Activated naive CD4-positive, alpha-beta T cell treated with anti-CD3 and anti-CD28 coated beads for 36 hours (primary cell): ENCODE results near the gene CAMTA1. TPM values are rescaled to one million over a fixed set of nuclear protein-coding genes. Genes with fewer than 3 reads are reported as not detected.

Experiments used
- CTCF ChIA-PET: fragments of 350-600 bp; sonication (Branson Sonifier 250); formaldehyde crosslinking; loops from one replicate; lab custom pipeline; 2021; ENCODE audit warnings: antibody characterized with exemption; lab: Charles Lee
- DNase-seq: peaks from one replicate; pipeline ENCODE4 v3.0.0-alpha.2; 2020
- H3K27ac Mint-ChIP-seq: one replicate; pipeline ENCODE4 v1.8.0; 2021; ENCODE audit warnings: mild to moderate bottlenecking, mixed read lengths
- H3K27me3 Mint-ChIP-seq: one replicate; pipeline ENCODE4 v1.8.0; 2021; ENCODE audit warnings: low read depth, mixed read lengths
- H3K36me3 Mint-ChIP-seq: one replicate; pipeline ENCODE4 v1.8.0; 2021; ENCODE audit warnings: low read depth, mixed read lengths
- H3K4me1 Mint-ChIP-seq: one replicate; pipeline ENCODE4 v1.8.0; 2021; ENCODE audit warnings: low read depth, mixed read lengths
- H3K4me3 Mint-ChIP-seq: one replicate; pipeline ENCODE4 v1.8.0; 2021; ENCODE audit warnings: mild to moderate bottlenecking, moderate library complexity, mixed read lengths
- H3K9me3 Mint-ChIP-seq: one replicate; pipeline ENCODE4 v1.8.0; 2021; ENCODE audit warnings: mixed read lengths
- intact Hi-C: fragments of 100-400 bp; cut with micrococcal nuclease; formaldehyde crosslinking; loops from one replicate; pipeline ENCODE4 v1.15.1; 2023
- total RNA-seq, 2 experiments: library from RNA; stranded (reverse); gene quantifications; one replicate each; pipeline ENCODE4 v1.2.3, GENCODE V29; 2021

Gene CAMTA1
- total RNA-seq, 2 experiments from 2014 or later = 61.5 to 70.9 TPM

DNA sequence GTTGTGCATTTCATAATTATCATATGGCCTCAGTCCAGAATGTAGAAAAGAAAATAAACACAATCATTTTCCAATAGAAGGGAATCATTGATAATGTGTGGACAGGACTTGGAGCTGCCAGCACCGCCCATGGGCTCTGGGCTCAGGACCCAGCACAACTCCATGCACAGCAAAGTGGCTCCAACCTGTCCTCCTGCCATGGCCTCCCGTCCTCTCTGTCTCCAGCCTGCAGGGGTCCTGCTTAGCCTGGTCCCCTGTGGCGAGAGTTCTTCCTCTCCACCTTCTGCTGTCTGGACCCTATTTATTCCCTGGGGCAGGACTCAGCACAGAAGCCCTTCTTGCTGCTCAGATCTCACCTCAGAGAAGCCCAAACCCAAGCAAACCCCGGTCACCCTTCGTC lies 154.1 kb downstream of the CAMTA1 start:
- DNase-seq = no peak
- Mint-ChIP-seq H3K4me1 (no peaks in the 10 kb centered on the region), H3K27me3 (peaks cover 7% of the 10 kb centered on the region), H3K36me3 (no peaks in the 10 kb centered on the region), H3K9me3 (no peaks in the 10 kb centered on the region), H3K4me3 (no peak overlapping the region), H3K27ac (no peak overlapping the region)
- intact Hi-C loops = no loop called here
- CTCF ChIA-PET = interaction anchor here (0.6 kb wide), 1 partner anchor 69 kb away, joined by 4 read pairs; no protein-coding TSS in a partner anchor

DNA sequence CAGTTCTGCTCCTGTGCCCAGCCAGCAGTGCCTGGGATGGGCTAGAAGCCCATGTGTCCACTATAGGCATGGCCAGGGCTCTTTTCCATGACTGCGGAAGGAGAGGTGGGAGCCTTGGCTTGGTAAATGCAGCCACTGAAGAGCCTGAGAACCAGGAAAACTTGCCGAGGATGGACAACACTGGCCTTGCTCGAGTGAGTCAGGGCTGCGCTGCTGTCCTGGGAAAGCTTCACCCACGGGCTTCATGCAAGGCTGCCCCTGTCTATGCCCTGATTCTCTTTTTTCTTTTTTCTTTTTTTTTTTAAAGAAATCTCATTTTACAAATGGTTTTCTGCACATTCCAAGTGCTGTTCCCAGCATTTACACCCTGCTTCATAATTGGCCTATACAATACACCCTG lies 156.5 kb downstream of the CAMTA1 start:
- intact Hi-C loops = no loop called here
- H3K9me3 Mint-ChIP-seq = no peaks in the 10 kb centered on the region
- no peaks in the 10 kb centered on the region for H3K36me3 Mint-ChIP-seq
- DNase-seq = no peak
- H3K27ac Mint-ChIP-seq = no peak overlapping the region
- H3K27me3 Mint-ChIP-seq = no peaks in the 10 kb centered on the region
- CTCF ChIA-PET = interaction anchor here (0.6 kb wide), 1 partner anchor 14 kb away, joined by 3 read pairs; no protein-coding TSS in a partner anchor
- no peak overlapping the region for H3K4me3 Mint-ChIP-seq
- no peaks in the 10 kb centered on the region for H3K4me1 Mint-ChIP-seq

GRCh38 chr1:6942990-6943389 lies 157.7 kb downstream of the CAMTA1 start:
- no peaks in the 10 kb centered on the region for H3K9me3 Mint-ChIP-seq
- CTCF ChIA-PET = no interaction called here
- DNase-seq = no peak
- no peaks in the 10 kb centered on the region for H3K27me3 Mint-ChIP-seq
- no peak overlapping the region for H3K4me3 Mint-ChIP-seq
- H3K27ac Mint-ChIP-seq = no peak overlapping the region
- H3K4me1 Mint-ChIP-seq = no peaks in the 10 kb centered on the region
- no peaks in the 10 kb centered on the region for H3K36me3 Mint-ChIP-seq
- intact Hi-C loops = no loop called here

DNA sequence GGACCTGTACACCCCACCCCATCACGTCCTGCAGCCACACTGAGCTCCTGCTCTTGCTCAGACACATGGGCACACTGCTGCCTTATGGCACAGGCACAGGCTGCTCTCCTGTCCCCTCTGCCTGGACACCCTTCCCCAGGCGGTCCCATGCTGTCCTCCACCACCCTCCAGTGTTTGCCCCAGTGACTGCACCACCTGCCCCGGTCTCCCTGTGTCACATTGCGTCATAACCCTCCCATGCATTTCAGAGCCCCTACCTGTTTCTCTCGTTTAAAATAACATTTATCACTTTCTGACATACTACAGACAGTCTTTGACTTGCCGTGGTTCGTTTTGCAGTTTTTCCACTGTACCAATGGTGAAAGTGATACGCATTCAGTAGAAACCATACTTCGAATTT lies 159.2 kb downstream of the CAMTA1 start:
- no peaks in the 10 kb centered on the region for H3K4me1 Mint-ChIP-seq
- no peaks in the 10 kb centered on the region for H3K36me3 Mint-ChIP-seq
- CTCF ChIA-PET = no interaction called here
- no peaks in the 10 kb centered on the region for H3K27me3 Mint-ChIP-seq
- H3K27ac Mint-ChIP-seq = no peak overlapping the region
- no peak overlapping the region for H3K4me3 Mint-ChIP-seq
- intact Hi-C loops = no loop called here
- no peaks in the 10 kb centered on the region for H3K9me3 Mint-ChIP-seq
- DNase-seq = no peak

- H3K27me3 Mint-ChIP-seq = no peaks in the 10 kb centered on the region
- no peaks in the 10 kb centered on the region for H3K4me1 Mint-ChIP-seq
- DNase-seq = no peak
- H3K4me3 Mint-ChIP-seq = no peak overlapping the region
- H3K9me3 Mint-ChIP-seq = no peaks in the 10 kb centered on the region
- CTCF ChIA-PET = interaction anchor here (0.6 kb wide), 1 partner anchor 48 kb away, joined by 4 read pairs; no protein-coding TSS in a partner anchor
- H3K27ac Mint-ChIP-seq = no peak overlapping the region
- H3K36me3 Mint-ChIP-seq = no peaks in the 10 kb centered on the region
- intact Hi-C loops = no loop called here
Observed at GRCh38 chr1:6947952-6948351, 162.7 kb downstream of the CAMTA1 start.

DNA sequence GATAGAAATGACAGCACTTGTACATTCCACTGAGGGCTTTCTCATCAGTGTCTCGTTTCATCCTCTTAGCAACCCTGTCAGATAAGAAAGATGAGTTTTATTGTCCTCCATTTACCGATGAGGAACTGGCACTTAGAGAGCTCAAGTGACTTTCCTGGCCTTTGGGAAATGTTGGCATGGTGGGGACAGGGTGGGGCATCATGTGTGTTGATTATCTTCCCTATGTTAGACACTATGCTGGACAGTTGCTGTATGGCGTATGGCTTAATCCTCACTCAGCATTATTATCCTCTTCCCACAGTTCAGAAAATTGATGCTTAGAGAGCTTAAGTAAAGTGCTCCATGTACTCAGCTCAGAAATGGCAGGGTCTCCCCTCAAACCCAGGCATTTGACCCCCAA lies 163.2 kb downstream of the CAMTA1 start:
- no peaks in the 10 kb centered on the region for H3K9me3 Mint-ChIP-seq
- DNase-seq = no peak
- H3K27ac Mint-ChIP-seq = no peak overlapping the region
- CTCF ChIA-PET = interaction anchor here (0.6 kb wide), 1 partner anchor 48 kb away, joined by 4 read pairs; no protein-coding TSS in a partner anchor
- H3K36me3 Mint-ChIP-seq = no peaks in the 10 kb centered on the region
- H3K4me1 Mint-ChIP-seq = no peaks in the 10 kb centered on the region
- intact Hi-C loops = no loop called here
- H3K27me3 Mint-ChIP-seq = no peaks in the 10 kb centered on the region
- H3K4me3 Mint-ChIP-seq = no peak overlapping the region

- intact Hi-C loops = no loop called here
- H3K9me3 Mint-ChIP-seq = no peaks in the 10 kb centered on the region
- H3K4me1 Mint-ChIP-seq = no peaks in the 10 kb centered on the region
- no peaks in the 10 kb centered on the region for H3K27me3 Mint-ChIP-seq
- CTCF ChIA-PET = no interaction called here
- no peak overlapping the region for H3K27ac Mint-ChIP-seq
- H3K36me3 Mint-ChIP-seq = no peaks in the 10 kb centered on the region
- no peak for DNase-seq
- no peak overlapping the region for H3K4me3 Mint-ChIP-seq
Observed at GRCh38 chr1:6948861-6949260, 163.6 kb downstream of the CAMTA1 start.

GRCh38 chr1:6950001-6950765 lies 164.9 kb downstream of the CAMTA1 start:
- DNase-seq = no peak
- H3K4me1 Mint-ChIP-seq = no peaks in the 10 kb centered on the region
- peak overlapping the region; percentile 15 for H3K27ac Mint-ChIP-seq
- no peak overlapping the region for H3K4me3 Mint-ChIP-seq
- no peaks in the 10 kb centered on the region for H3K9me3 Mint-ChIP-seq
- intact Hi-C loops = no loop called here
- no peaks in the 10 kb centered on the region for H3K36me3 Mint-ChIP-seq
- no peaks in the 10 kb centered on the region for H3K27me3 Mint-ChIP-seq
- CTCF ChIA-PET = no interaction called here

DNA sequence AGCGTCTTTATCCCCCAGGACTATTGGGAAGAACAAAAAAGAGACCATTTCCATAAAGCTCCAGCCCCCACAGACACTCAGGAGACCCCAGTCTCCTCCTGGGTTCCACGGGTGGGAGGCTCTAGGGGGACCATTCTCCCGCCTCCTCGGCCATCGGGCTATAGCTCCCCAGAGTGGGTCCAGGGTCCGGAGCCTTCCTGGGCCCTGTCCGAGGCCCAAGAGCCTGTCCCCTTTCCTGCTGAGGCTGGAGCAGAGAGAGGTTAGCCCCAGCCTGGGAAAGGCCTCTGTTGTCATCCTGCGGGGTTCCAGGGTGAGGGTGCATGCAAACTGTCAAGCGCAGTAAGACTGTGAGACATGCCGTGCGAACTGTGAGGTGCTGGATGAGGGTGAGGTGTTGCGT lies 166.3 kb downstream of the CAMTA1 start:
- no peaks in the 10 kb centered on the region for H3K27me3 Mint-ChIP-seq
- H3K27ac Mint-ChIP-seq = no peak overlapping the region
- CTCF ChIA-PET = no interaction called here
- H3K36me3 Mint-ChIP-seq = no peaks in the 10 kb centered on the region
- no peak for DNase-seq
- no peaks in the 10 kb centered on the region for H3K4me1 Mint-ChIP-seq
- H3K4me3 Mint-ChIP-seq = no peak overlapping the region
- H3K9me3 Mint-ChIP-seq = no peaks in the 10 kb centered on the region
- intact Hi-C loops = no loop called here

GRCh38 chr1:6953216-6953615 lies 168.0 kb downstream of the CAMTA1 start:
- CTCF ChIA-PET = no interaction called here
- Mint-ChIP-seq H3K27me3 (no peaks in the 10 kb centered on the region), H3K4me3 (no peak overlapping the region), H3K27ac (no peak overlapping the region), H3K9me3 (no peaks in the 10 kb centered on the region), H3K36me3 (no peaks in the 10 kb centered on the region), H3K4me1 (no peaks in the 10 kb centered on the region)
- intact Hi-C loops = no loop called here
- DNase-seq = no peak

DNA sequence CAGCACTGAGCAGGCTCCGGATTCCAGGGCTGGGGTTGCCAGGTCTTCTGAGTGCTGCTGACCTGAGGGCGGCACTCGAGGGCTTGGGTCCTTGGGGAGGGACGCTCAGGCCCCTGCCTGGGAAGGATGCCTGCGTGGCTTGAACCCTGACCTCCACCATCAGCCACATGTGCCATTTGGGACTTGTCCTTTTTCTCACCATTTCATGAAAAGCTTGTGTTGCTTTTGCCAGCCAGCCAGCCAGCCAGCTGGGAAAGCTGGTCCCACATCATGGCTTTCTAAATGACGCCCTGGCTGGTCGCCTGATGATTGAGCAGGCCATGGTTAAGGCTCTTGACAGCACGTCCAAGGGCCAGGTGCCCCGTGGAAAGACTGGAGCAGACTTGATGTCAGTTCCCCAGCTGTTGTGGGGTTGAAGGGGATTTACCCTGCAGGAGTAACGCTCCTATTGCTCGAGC lies 168.7 kb downstream of the CAMTA1 start:
- H3K27ac Mint-ChIP-seq = no peak overlapping the region
- CTCF ChIA-PET = no interaction called here
- H3K4me1 Mint-ChIP-seq = no peaks in the 10 kb centered on the region
- intact Hi-C loops = no loop called here
- H3K9me3 Mint-ChIP-seq = no peaks in the 10 kb centered on the region
- H3K36me3 Mint-ChIP-seq = no peaks in the 10 kb centered on the region
- no peak for DNase-seq
- no peak overlapping the region for H3K4me3 Mint-ChIP-seq
- H3K27me3 Mint-ChIP-seq = no peaks in the 10 kb centered on the region

GRCh38 chr1:6954591-6954990 lies 169.3 kb downstream of the CAMTA1 start:
- DNase-seq = no peak
- Mint-ChIP-seq H3K36me3 (no peaks in the 10 kb centered on the region), H3K4me3 (no peak overlapping the region), H3K27me3 (no peaks in the 10 kb centered on the region), H3K27ac (no peak overlapping the region), H3K4me1 (no peaks in the 10 kb centered on the region), H3K9me3 (no peaks in the 10 kb centered on the region)
- intact Hi-C loops = no loop called here
- CTCF ChIA-PET = no interaction called here
